ENCODE measurements around the gene ZFPL1. TPM values are rescaled to one million over a fixed set of nuclear protein-coding genes. Genes with fewer than 3 reads are reported as not detected.
"Not testable (repeated sequence)": the region's sequence is repeated elsewhere in the genome, so short reads cannot be mapped to it uniquely, and the experiment has no call there.

Gene ZFPL1
- total RNA-seq, 1 experiment from 2014 or later = 17.6 TPM

DNA sequence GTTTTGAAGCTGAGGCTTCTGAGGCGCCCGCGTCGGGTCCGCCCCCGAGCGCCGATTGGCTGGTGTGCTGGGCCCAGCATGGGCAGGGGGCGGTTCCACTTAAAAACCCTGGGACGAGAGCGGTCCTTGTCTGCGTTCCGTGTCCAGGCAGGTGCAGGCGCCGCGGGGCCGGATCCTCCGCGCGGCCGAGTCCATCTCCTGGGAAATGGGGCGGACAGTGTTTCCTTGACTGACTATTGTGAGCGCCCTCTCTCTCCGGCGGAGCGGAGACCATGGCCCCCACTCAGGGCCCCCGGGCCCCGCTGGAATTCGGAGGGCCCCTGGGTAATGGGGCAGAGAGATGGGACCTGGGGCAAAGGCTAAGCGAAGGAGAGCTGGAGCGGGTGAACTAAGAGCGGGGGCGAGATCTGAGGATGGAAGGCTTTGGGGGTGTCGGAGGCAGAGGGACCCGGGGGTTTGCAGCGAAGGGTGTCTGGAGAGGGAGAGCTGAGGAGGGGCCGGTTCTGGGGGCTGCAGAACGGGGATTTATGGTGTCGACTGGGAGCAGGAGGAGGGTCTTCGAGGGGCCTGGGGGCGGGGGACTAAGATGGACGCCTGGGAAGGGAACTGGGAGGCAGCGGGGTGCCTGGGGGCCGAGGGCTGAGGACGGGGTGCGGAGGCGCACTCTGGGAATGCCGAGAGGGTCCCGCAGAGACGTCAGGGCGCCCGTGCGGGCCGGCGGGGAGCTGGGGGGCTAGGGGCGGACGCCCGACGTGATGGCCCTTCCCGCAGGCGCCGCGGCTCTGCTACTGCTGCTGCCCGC is 27.9 kb downstream of the ZFPL1 start, which contains the start of gene TM7SF2:
TSS of gene TM7SF2 (plus strand) at position 129 of the 802 bp plus-strand sequence. CDS start at position 273, 144 bp downstream.
- peak; percentile 88 to 89 for DNase-seq
- Histone ChIP-seq H3K36me3 (no peaks in the 10 kb centered on the region), H3K4me3 (peak within 1 kb of the TSS; percentile 21), H3K4me1 (peaks cover 5% of the 10 kb centered on the region; the same call in 1 of the 2 replicates), H3K9me3 (replicated peaks) (no peaks in the 10 kb centered on the region), H3K27me3 (no peaks in the 10 kb centered on the region), H3K27ac (no peak within 1 kb of the TSS)

DNA sequence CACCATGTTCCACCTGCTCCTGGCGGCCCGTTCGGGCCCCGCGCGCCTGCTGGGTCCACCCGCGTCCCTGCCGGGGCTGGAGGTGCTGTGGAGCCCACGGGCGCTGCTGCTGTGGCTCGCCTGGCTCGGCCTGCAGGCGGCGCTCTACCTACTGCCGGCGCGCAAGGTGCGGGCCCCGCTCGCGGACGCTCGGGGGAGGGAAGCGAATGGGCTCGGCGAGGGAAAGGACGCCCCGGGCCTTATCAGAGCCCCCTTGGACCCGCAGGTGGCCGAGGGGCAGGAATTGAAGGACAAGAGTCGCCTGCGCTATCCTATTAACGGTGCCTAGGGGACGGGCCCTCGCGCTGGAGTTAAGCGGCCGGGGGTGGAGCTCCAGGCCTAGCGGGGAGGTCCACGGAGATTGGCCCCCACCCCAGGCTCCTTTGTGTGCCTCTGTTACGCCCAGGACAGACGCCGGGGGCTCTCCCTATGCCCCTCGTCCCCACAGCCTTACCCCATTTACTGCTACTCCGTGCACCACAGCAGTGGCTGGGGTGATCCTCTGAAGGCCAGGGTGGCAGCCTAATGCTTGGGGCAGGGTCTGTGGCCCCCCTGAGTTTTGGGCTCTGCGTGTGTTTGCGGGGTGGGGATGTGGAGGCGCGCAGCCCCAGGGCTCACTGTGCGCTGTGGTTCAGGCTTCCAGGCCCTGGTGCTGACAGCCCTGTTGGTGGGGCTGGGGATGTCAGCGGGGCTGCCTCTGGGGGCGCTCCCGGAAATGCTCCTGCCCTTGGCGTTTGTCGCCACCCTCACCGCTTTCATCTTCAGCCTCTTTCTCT is 28.7 kb downstream of the ZFPL1 start:
- Histone ChIP-seq H3K27ac (no peak overlapping the region), H3K4me3 (no peak overlapping the region; the same call in 1 of the 2 replicates), H3K4me1 (peaks cover 5% of the 10 kb centered on the region; the same call in 1 of the 2 replicates), H3K27me3 (no peaks in the 10 kb centered on the region), H3K36me3 (no peaks in the 10 kb centered on the region), H3K9me3 (replicated peaks) (no peaks in the 10 kb centered on the region)
- no peak for DNase-seq

DNA sequence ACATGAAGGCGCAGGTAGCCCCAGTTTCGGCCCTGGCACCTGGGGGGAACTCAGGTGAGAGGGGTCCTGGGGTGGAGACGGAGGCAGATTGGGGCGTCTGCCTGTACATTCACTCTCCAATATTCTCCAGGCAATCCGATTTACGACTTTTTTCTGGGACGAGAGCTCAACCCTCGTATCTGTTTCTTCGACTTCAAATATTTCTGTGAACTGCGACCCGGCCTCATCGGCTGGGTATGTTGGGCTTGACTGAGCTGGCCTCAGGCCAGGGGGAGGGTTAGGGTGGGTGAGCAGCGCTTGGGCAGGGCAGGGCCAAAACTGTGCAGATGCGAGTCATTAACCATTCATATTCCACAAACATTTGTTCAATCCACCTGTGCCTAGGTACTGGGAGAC is 29.3 kb downstream of the ZFPL1 start:
- Histone ChIP-seq H3K27me3 (no peaks in the 10 kb centered on the region), H3K4me3 (no peak overlapping the region), H3K36me3 (peaks cover 3% of the 10 kb centered on the region), H3K9me3 (replicated peaks) (no peaks in the 10 kb centered on the region), H3K27ac (no peak overlapping the region), H3K4me1 (peaks cover 5% of the 10 kb centered on the region; the same call in 1 of the 2 replicates)
- DNase-seq = no peak

DNA sequence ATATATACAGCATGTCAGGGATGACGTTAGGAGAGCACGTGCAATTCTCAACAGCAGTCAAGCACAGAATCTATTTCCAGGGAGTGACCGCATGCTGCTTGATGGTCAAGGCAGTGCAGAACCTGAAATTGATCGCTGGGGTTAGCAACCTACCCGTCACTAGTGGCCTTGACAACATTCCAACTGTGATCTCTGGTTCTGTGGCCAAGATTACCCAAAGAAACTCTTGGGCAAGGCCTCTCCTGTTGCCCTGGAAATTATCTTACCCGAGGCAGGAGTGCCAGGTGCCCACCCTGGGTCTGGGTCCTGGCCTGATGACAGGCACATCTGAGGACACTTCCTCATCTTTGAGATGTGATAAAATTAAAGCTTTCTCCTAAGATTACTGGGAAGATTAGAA is 29.8 kb downstream of the ZFPL1 start:
- H3K9me3 ChIP-seq (replicated peaks) = no peaks in the 10 kb centered on the region
- no peak overlapping the region for H3K4me3 ChIP-seq
- no peak overlapping the region for H3K27ac ChIP-seq
- peaks cover 5% of the 10 kb centered on the region; the same call in 1 of the 2 replicates for H3K4me1 ChIP-seq
- H3K36me3 ChIP-seq = peaks cover 3% of the 10 kb centered on the region
- no peak for DNase-seq
- no peaks in the 10 kb centered on the region for H3K27me3 ChIP-seq

DNA sequence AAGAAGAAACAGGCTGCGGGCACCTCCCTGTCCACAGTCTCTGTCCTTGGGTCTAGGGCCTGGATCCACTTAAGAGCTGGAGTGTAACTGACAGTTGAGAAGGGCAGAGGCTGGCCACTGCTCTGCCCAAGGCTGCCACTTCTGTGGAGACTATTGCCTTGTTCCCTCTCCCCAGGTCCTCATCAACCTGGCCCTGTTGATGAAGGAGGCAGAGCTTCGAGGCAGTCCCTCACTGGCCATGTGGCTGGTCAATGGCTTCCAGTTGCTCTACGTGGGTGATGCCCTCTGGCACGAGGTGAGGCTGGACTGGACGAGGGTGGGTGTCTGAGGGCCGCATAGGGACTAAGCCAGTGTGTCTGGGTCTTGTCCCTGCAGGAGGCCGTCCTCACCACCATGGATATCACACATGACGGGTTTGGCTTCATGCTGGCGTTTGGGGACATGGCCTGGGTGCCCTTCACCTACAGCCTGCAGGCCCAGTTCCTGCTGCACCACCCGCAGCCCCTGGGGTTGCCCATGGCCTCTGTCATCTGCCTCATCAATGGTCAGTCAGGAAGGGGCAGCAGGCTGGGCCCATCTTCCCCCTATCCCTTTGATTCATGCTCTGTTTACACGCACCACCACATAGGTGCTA is 30.6 kb downstream of the ZFPL1 start:
- H3K9me3 ChIP-seq (replicated peaks) = no peaks in the 10 kb centered on the region
- H3K36me3 ChIP-seq = peaks cover 7% of the 10 kb centered on the region
- no peak for DNase-seq
- no peak overlapping the region for H3K27ac ChIP-seq
- H3K4me3 ChIP-seq = no peak overlapping the region
- H3K27me3 ChIP-seq = no peaks in the 10 kb centered on the region
- H3K4me1 ChIP-seq = peaks cover 5% of the 10 kb centered on the region; the same call in 1 of the 2 replicates

DNA sequence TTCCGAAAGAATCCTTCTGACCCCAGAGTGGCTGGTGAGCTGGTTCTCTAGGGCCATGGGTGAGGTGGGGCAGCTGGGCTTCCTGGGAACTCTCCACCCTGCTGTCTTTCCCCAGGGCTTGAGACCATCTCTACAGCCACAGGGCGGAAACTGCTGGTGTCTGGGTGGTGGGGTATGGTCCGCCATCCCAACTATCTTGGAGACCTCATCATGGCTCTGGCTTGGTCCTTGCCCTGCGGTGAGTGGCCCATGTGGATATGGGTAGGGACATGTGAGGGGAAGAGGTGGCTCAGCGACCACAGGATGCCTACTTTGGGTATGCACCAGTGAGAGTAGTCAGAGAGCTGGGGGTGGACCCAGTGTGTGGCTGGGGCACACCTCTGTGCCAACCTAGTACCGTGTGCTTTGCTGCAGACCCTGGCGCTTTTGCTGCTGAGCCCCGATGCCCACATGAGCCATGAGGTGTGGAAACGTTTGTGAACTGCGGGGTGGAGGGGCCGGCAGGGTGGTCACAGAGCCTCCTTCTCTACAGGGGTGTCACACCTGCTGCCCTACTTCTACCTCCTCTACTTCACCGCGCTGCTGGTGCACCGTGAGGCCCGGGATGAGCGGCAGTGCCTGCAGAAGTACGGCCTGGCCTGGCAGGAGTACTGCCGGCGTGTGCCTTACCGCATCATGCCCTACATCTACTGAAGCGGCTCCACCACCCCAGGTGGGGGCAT is 31.5 kb downstream of the ZFPL1 start:
- H3K4me1 ChIP-seq = peaks cover 5% of the 10 kb centered on the region; the same call in 1 of the 2 replicates
- H3K36me3 ChIP-seq = peaks cover 14% of the 10 kb centered on the region
- H3K27ac ChIP-seq = no peak overlapping the region
- DNase-seq = no peak
- H3K9me3 ChIP-seq (replicated peaks) = no peaks in the 10 kb centered on the region
- H3K4me3 ChIP-seq = no peak overlapping the region
- no peaks in the 10 kb centered on the region for H3K27me3 ChIP-seq

DNA sequence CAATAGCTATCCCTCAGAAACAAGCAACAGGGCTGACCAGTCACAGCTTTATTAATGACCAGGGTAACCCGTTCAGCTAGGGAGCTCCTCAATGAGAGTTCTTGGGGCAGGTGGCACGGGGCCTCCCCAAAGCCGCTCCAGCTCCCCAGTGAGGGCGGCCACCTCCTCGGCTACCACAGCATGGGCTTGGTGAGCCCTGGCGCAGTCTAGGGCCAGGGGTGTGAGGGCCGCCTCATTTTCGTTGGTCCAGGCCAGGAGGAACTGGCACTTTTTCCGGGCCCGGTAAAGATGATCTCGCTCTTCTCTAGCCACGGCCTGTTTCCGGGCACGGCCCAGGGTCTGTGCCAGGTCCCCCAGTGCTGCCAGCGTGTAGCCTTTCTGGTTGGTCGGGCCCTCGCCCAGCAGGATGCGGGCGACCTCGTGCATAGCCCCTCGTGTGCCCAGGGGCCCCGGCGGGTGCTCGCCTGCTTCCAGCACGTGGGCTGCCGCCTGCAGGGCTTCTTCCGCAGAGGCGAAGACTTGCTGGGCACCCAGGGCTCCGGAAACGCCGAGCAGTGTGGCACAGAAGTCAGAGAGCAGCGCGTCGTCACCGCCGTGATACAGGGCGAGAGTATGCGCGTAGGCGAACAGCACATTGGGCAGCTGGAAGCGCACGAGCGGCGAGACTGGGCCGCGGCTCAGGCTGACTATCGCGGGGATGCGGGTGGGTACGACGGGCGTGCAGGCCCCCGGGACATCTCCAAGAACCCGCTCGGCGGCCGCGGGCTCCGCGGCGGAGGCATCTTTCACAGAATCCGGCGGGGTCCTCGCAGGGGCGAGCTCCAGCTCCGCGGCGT is 32.6 kb downstream of the ZFPL1 start:
- peaks cover 5% of the 10 kb centered on the region; the same call in 1 of the 2 replicates for H3K4me1 ChIP-seq
- H3K36me3 ChIP-seq = peaks cover 20% of the 10 kb centered on the region
- no peak for DNase-seq
- H3K4me3 ChIP-seq = peak overlapping the region; percentile 73
- no peaks in the 10 kb centered on the region for H3K27me3 ChIP-seq
- H3K9me3 ChIP-seq (replicated peaks) = no peaks in the 10 kb centered on the region
- peak overlapping the region; percentile 44 for H3K27ac ChIP-seq

DNA sequence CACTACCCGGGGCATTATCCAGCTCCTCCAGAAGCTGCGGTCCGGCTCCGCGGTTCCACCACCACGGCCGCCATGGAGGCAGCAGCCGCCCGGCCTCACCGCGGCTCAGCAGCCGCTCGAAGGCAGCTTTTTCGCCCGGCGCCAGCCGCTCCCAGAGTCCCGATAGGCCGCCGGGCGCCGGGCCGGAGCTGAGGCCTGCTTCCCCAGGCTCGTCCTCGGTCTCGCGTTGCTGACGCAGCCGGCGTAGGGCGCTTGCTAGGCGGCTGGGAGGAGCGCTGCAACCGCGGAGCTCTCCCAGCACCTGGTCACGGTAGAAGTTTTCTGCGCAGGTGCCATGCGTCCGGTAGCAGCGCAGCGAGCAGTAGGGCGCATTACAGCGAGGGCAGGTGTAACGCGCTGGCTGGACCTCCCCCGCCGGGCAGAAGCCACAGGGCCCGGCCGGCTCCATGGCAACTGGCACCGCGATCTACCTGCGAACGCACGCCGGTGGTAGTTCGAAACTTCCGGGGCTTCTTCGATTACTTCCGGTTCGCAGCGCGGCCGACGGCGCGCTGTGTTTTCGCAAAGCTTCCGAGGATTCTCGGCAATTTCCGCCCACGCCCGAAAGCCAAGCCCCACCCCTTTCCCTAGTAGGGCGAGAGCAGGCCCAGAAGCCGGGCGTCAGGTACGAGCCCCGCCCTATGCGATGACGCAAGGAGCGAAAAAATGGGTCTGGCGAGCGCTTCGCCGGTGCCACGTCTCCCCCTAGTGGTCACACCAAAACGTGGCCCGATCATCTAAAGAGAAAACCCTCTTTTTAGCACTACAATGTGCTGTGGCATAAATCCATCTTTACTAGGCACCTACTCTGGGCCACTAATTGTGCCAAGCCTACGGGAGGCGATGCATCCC is 33.4 kb downstream of the ZFPL1 start, which contains the start of gene ZNHIT2:
TSS of gene ZNHIT2 (minus strand) at position 496 of the 891 bp plus-strand sequence. CDS start at position 448, 48 bp downstream.
- no peaks in the 10 kb centered on the region for H3K9me3 ChIP-seq (replicated peaks)
- H3K36me3 ChIP-seq = peaks cover 20% of the 10 kb centered on the region
- H3K4me3 ChIP-seq = peak within 1 kb of the TSS; percentile 73
- H3K27ac ChIP-seq = peak within 1 kb of the TSS; percentile 44
- peak; percentile 98 for DNase-seq
- no peaks in the 10 kb centered on the region for H3K27me3 ChIP-seq
- peaks cover 3% of the 10 kb centered on the region; the same call in 1 of the 2 replicates for H3K4me1 ChIP-seq

DNA sequence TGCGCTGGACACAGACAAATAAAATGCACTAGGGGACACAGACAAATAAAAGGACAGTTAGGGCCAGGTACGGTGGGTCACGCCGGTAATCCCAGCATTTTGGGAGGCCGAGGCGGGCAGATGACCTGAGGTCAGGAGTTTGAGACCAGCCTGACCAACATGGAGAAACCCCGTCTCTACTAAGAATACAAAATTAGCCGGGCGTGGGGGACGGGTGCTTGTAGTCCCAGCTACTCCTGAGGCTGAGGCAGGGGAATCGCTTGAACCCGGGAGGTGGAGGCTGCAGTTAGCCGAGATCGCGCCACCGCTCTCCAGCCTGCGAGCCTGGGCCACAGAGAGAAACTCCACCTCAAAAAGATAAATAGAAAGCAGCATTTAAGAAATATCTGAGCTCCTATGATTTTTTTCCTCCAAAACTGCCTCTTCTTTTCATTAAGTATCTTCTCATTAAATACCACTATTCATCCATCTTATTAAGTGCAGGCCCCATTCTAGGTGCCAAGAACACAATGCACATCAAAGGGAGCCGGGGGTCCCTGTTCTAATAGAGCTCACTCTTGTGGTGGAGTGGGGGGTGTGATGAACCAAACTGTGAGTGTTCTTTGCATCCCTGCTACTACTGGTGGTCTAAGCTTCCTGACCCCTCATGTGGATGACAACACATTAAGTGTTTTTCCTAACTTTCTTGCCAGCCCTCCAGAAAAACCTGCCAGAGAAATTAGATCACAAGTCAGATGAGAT is 34.2 kb downstream of the ZFPL1 start:
- no peaks in the 10 kb centered on the region for H3K27me3 ChIP-seq
- DNase-seq = no peak
- no peak overlapping the region for H3K4me3 ChIP-seq
- H3K36me3 ChIP-seq = peaks cover 20% of the 10 kb centered on the region
- H3K9me3 ChIP-seq (replicated peaks) = no peaks in the 10 kb centered on the region
- no peak overlapping the region for H3K27ac ChIP-seq
- peaks cover 7% of the 10 kb centered on the region; the same call in 1 of the 2 replicates for H3K4me1 ChIP-seq

DNA sequence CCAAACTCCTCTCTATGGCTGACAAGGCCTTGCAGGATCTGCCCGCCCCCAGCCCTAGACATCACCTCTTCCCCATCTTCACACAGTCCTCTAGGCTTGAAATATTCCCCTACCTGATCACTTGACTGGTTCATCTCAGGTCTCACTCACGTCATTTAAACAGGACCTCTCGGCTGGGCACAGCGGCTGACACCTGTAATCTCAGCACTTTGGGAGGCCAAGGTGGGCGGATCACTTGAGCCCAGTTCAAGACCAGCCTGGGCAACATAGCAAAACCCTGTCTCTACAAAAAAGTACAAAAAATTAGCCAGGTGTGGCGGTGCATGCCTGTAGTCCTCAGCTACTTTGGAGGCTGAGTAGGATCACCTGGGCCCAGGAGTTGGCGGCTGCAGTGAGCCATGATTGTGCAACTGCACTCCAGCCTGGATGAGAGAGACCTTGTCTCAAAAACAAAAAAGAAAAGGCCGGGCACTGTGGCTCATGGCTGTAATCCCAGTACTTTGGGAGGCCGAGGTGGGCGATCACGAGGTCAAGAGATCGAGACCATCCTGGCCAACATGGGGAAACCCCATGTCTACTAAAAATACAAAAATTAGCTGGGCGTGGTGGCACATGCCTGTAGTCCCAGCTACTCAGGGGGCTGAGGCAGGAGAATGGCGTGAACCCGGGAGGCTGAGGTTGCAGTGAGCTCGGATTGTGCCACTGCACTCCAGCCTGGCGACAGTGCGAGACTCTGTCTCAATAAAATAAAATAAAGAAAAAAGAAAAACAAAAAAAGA is 35.1 kb downstream of the ZFPL1 start:
- not testable (repeated sequence) for H3K4me3 ChIP-seq; H3K27me3 ChIP-seq; H3K9me3 ChIP-seq (replicated peaks); DNase-seq; H3K4me1 ChIP-seq; H3K27ac ChIP-seq
- peaks cover 20% of the 10 kb centered on the region for H3K36me3 ChIP-seq

DNA sequence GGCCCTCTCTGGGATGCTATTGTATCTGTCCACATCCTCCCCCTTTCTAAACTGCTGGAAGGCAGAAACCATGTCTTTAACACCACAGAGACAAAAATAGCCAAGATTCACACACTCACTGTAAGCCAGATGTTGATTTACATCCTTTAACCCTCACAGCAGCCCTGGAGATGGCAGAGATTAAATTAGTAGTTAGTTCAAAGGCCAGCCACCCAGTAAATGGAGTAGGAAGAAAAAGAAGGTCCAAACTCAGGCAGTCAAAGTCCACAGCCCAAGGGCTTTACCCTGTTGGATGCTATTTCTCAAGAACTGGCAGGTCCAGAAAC is 35.6 kb downstream of the ZFPL1 start:
- no peak overlapping the region for H3K27ac ChIP-seq
- peaks cover 20% of the 10 kb centered on the region for H3K36me3 ChIP-seq
- H3K9me3 ChIP-seq (replicated peaks) = no peaks in the 10 kb centered on the region
- H3K4me3 ChIP-seq = no peak overlapping the region
- no peak for DNase-seq
- H3K27me3 ChIP-seq = no peaks in the 10 kb centered on the region
- H3K4me1 ChIP-seq = peaks cover 7% of the 10 kb centered on the region; the same call in 1 of the 2 replicates

Measured in SJCRH30 (cell line).